ENCODE data around the gene SYNC. TPM values are rescaled to one million over a fixed set of nuclear protein-coding genes. Genes with fewer than 3 reads are reported as not detected.

SYNC gene
- total and polyA plus RNA-seq, 9 of the 15 experiments (the other 6 are each of a cell fraction or from before 2014, with no cell fraction given): 0.49 to 1.1 (median 0.87) TPM

- TF ChIP-seq CBX8 (IDR thresholded peaks at IDR 0.05; ENCODE audit: borderline replicate concordance, extremely low read depth, low read depth, low read length, poor library complexity, severe bottlenecking) (no peak), POLR2G (IDR thresholded peaks at IDR 0.05; ENCODE audit: low read depth, low read length) (no peak; the same call in 1 of the 2 replicates), CBX5 (IDR thresholded peaks at IDR 0.05; ENCODE audit: borderline replicate concordance, low read depth) (no peak), ZNF764 (CRISPR knock-in tag; IDR thresholded peaks at IDR 0.05; ENCODE audit: low read depth) (peak; percentile 66; the same call in 1 of the 2 replicates), ZNF124 (CRISPR knock-in tag; IDR thresholded peaks at IDR 0.05) (no peak), LCOR (CRISPR knock-in tag; IDR thresholded peaks at IDR 0.05) (no peak), JUND (IDR thresholded peaks at IDR 0.05; ENCODE audit: borderline replicate concordance, low read depth, low read length) (no peak), JUND (tag; IDR thresholded peaks at IDR 0.05; ENCODE audit: borderline replicate concordance, low read depth, low read length) (no peak), RBM17 (IDR thresholded peaks at IDR 0.05; ENCODE audit: borderline replicate concordance, low read depth, low read length) (no peak), RFX7 (CRISPR knock-in tag; IDR thresholded peaks at IDR 0.05) (no peak), PURB (CRISPR knock-in tag; IDR thresholded peaks at IDR 0.05; ENCODE audit: low read depth) (no peak), MAFG (tag; conservative IDR thresholded peaks at IDR 0.05) (no peak)
- TF ChIP-seq, protein P1, sequence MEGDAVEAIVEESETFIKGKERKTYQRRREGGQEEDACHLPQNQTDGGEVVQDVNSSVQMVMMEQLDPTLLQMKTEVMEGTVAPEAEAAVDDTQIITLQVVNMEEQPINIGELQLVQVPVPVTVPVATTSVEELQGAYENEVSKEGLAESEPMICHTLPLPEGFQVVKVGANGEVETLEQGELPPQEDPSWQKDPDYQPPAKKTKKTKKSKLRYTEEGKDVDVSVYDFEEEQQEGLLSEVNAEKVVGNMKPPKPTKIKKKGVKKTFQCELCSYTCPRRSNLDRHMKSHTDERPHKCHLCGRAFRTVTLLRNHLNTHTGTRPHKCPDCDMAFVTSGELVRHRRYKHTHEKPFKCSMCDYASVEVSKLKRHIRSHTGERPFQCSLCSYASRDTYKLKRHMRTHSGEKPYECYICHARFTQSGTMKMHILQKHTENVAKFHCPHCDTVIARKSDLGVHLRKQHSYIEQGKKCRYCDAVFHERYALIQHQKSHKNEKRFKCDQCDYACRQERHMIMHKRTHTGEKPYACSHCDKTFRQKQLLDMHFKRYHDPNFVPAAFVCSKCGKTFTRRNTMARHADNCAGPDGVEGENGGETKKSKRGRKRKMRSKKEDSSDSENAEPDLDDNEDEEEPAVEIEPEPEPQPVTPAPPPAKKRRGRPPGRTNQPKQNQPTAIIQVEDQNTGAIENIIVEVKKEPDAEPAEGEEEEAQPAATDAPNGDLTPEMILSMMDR (IDR thresholded peaks at IDR 0.05 in 2 of 3, conservative IDR thresholded peaks at IDR 0.05 in 1 of 3; ENCODE audit: insufficient read depth in 2 of 3, low read depth in 1 of 3, low read length in 3 of 3): no peak
- TF ChIP-seq, protein P2, sequence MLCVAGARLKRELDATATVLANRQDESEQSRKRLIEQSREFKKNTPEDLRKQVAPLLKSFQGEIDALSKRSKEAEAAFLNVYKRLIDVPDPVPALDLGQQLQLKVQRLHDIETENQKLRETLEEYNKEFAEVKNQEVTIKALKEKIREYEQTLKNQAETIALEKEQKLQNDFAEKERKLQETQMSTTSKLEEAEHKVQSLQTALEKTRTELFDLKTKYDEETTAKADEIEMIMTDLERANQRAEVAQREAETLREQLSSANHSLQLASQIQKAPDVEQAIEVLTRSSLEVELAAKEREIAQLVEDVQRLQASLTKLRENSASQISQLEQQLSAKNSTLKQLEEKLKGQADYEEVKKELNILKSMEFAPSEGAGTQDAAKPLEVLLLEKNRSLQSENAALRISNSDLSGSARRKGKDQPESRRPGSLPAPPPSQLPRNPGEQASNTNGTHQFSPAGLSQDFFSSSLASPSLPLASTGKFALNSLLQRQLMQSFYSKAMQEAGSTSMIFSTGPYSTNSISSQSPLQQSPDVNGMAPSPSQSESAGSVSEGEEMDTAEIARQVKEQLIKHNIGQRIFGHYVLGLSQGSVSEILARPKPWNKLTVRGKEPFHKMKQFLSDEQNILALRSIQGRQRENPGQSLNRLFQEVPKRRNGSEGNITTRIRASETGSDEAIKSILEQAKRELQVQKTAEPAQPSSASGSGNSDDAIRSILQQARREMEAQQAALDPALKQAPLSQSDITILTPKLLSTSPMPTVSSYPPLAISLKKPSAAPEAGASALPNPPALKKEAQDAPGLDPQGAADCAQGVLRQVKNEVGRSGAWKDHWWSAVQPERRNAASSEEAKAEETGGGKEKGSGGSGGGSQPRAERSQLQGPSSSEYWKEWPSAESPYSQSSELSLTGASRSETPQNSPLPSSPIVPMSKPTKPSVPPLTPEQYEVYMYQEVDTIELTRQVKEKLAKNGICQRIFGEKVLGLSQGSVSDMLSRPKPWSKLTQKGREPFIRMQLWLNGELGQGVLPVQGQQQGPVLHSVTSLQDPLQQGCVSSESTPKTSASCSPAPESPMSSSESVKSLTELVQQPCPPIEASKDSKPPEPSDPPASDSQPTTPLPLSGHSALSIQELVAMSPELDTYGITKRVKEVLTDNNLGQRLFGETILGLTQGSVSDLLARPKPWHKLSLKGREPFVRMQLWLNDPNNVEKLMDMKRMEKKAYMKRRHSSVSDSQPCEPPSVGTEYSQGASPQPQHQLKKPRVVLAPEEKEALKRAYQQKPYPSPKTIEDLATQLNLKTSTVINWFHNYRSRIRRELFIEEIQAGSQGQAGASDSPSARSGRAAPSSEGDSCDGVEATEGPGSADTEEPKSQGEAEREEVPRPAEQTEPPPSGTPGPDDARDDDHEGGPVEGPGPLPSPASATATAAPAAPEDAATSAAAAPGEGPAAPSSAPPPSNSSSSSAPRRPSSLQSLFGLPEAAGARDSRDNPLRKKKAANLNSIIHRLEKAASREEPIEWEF (CRISPR knock-in tag; IDR thresholded peaks at IDR 0.05): no peak
- TF ChIP-seq, protein P3, sequence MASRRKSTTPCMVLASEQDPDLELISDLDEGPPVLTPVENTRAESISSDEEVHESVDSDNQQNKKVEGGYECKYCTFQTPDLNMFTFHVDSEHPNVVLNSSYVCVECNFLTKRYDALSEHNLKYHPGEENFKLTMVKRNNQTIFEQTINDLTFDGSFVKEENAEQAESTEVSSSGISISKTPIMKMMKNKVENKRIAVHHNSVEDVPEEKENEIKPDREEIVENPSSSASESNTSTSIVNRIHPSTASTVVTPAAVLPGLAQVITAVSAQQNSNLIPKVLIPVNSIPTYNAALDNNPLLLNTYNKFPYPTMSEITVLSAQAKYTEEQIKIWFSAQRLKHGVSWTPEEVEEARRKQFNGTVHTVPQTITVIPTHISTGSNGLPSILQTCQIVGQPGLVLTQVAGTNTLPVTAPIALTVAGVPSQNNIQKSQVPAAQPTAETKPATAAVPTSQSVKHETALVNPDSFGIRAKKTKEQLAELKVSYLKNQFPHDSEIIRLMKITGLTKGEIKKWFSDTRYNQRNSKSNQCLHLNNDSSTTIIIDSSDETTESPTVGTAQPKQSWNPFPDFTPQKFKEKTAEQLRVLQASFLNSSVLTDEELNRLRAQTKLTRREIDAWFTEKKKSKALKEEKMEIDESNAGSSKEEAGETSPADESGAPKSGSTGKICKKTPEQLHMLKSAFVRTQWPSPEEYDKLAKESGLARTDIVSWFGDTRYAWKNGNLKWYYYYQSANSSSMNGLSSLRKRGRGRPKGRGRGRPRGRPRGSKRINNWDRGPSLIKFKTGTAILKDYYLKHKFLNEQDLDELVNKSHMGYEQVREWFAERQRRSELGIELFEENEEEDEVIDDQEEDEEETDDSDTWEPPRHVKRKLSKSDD (conservative IDR thresholded peaks at IDR 0.05; ENCODE audit: low read length): no peak
Measured at GRCh38 chr1:32651461-32652073, 51.0 kb downstream of the SYNC start (continued).

Data from K562 (cell line).